Fibroblast of skin of scalp (primary cell): ENCODE measurements around the gene OR2V2.
"Not testable (repeated sequence)": the region's sequence is repeated elsewhere in the genome, so short reads cannot be mapped to it uniquely, and the experiment has no call there.

Experiments
- DNase-seq: peaks from one replicate; pipeline ENCODE4 v3.0.0-alpha.2; 2013

OR2V2 gene

DNA sequence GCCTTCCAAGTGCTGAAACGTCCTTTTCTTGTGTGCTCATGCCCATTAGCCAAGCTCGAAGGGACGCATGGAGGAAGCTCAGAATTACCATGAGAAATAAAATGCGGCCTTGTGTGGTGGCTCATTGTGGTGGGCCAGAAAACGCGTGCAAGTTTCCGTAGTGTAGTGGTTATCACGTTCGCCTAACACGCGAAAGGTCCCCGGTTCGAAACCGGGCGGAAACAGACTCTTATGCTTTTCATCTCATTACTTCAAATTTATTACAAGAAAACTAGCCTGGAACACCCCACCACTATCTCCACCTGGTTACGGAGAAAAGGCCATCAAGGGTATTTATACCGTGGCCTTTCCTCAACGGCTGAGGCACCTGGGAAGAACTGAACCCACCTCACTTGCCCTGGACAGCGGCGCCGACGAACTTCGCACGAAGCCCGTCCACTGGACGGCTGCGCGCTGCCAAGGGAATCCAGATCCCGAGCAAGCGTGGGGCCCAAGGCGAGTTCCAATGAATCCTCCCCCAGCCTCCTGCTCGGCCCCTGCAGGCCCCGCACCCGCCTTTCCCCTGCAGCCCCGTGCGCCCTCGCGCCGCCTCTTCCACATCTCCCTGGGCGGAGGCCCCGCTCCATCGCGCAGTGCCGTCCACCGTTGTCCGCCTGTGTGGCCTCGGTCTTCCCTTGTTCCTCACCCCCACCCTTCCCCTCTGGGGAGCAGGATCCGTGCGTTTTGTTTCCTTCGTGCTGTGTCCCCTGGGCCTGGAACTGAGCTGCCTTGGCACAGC, 22.3 kb downstream of the OR2V2 start:
- DNase-seq: peak; percentile 79

DNA sequence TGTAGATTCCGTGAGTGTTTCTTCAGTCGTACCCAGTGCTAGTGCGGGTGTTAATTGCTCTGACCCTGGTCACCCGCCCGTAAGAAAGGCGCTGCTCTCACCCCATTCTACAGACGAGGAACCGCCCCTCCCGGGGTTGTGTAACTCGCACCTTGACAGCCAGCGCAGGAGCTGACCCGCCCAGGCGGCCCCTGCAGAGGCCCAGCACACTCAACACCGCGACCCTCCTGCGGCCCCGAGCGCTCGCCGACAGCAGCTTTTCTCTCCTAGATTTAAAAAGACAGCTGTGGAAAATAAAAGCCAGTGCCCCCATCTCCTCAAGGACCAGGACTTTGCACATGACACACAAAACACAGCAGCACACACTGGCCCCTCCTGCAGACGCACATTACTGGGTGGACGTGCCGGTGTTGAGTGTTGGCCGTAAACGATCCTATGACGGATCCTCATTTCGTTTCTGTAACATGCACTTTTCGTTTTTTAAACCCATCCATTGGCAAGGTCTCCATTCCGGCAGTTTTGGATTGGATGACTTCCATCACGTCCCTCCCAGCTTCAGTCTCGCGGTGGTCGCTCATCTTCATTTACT, 22.9 kb downstream of the OR2V2 start:
- DNase-seq: no peak

DNA sequence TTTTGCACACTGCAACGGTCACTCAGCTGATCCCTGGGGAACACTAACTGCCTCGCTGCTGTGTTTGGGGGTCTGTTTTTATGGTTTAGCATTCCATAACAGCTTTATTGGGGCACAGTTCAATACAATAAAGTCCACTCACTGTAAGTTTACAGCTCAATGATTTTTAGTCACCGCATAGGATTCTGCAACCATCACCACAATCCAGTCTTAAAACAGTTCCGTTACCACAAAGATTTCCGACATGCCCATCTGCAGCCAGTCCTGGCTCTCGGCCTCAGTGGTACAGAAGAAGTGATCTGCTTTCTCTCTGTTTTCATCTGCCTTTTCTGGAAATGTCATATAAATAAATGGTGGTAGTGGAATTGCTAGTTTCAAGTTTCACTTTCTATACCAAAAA, 23.6 kb downstream of the OR2V2 start:
- DNase-seq: peak; percentile 18

DNA sequence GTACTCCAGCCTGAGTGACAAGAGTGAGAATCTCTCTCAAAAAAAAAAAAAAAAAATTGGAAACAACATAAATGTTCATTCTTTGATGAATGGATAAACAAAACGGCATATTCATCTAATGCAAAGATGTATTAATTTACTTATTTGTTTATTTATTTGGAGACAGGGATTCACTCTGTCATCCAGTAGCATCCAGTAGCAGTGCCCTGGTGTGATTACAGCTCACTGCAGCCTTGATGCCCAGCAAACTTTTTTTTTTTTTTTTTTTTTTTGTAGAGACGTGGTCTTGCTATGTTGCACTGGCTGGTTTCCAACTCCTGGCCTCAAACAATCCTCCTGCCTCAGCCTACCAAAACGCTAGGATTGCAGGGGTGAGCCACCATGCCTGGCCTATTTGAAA, 24.4 kb downstream of the OR2V2 start:
- DNase-seq: no peak

DNA sequence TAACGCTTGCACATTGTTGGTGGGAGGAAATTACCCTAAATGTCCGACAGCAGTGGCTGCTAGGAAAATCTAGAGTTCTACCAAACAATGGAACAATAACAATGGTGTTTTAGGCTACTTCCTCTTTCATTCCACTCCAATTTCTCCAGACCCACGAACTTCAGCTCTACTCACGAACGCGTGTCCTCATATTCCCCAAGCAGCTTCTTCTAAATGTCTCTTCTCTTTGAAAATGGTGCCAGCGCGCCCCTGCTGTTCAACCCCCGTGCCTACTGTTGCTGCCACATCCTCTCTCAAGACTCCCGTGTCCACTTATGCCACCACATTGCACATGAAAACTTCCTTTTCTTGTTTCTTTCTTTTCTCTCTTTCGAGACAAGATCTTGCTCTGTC, 25.6 kb downstream of the OR2V2 start:
- DNase-seq: no peak

- peak; percentile 66 for DNase-seq
Measured at GRCh38 chr5:181173420-181174342, 26.3 kb downstream of the OR2V2 start.

- no peak for DNase-seq
Measured at GRCh38 chr5:181176254-181176952, 29.0 kb downstream of the OR2V2 start.

DNA sequence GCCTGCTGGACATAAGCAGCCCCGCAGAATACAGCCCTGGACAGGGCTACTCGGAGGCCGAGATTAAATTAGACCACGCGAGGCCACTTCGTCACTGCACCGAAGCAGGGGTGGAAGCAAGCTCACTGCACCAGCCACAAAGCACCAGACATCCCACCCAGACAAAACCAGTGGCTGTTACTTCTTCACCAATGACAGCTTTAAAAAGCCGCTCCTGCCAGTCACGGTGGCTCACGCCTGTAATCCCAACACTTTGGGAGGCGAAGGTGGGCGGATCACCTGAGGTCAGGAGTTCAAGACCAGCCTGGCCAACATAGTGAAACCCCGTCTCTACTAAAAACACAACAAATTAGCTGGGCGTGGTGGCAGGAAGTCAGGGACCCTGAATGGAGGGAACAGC, 30.2 kb downstream of the OR2V2 start:
- DNase-seq: not testable (repeated sequence)

DNA sequence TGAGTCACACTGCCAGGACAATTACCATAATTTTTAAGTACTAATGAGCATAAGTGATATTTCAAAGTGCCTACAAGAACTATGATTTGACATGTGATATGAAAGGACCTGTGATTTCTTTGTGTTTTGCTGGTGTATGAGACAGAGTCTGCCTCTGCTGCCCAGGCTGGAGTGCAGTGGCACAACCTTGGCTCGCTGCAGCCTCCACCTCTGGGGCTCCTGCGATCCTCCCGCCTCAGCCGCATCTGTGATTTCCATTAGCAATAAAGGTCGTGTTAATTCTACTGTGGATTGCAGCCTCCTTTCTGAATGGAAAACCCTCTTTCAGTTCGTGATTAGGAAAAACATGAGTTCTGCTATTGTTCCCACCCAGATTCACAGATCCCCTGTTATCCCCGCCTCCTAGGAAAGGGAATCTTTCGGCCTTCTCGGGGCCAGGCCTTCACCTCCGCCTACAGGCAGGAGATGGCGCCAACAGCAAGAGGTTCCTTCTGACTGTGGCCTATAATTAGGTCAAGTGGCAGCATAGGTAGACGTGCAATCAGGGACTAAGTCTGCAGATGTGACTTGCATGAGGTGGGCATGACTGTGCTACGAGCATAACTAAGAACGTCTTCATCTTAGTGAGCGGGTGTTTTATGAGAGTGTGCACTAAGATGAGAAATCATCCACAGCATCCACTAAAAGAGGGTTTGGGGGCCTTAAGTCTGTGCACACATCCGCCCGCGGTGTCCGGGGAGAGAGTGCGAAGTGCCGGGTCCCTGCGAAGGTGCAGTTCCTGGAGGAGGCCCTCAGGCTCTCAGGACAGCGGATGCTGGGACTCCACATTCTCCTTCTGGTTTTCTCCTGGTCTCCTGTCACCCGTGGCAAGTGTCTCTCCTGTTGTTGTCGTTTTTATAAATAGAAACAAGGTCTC, 34.5 kb downstream of the OR2V2 start:
- DNase-seq: peak; percentile 69

- no peak for DNase-seq
Measured at GRCh38 chr5:181182651-181183050, 35.3 kb downstream of the OR2V2 start.

- no peak for DNase-seq
Measured at GRCh38 chr5:181184845-181185216, 37.4 kb downstream of the OR2V2 start.

GRCh38 chr5:181185560-181185959, 38.2 kb downstream of the OR2V2 start:
- no peak for DNase-seq

- no peak for DNase-seq
Measured at GRCh38 chr5:181186022-181186421, 38.6 kb downstream of the OR2V2 start.

- peak; percentile 15 for DNase-seq
Measured at GRCh38 chr5:181186986-181187499, 39.7 kb downstream of the OR2V2 start.

DNA sequence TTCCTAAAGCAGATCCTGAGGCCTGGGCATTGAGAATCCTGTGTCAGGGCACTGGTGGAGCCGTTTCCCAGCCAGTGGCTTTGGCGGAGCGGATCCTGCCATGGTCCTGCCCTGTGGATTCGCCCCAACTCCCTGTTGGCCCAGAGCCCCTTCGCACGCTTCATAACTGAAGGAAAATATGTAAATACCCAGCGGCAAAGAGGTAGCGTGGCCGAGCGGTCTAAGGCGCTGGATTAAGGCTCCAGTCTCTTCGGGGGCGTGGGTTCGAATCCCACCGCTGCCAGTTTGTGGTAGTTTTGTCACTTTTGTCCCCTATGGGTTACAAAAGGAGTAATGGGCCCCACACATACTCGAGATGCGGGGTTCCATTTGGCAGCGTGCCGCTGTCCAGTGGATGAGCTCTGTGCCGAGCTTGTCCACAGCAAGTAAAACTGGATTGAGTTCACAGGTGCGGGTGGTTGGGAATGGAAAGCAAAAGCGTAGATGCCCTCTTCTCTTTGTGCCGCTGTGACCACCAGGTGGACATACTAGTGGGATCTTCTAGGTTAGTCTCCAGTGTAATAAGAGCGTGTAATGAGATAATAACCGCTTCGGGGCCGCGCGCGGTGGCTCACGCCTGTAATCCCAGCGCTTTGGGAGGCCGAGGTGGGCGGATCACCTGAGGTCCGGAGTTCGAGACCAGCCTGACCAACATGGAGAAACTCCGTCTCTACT, 40.3 kb downstream of the OR2V2 start:
- peak; percentile 88 for DNase-seq

DNA sequence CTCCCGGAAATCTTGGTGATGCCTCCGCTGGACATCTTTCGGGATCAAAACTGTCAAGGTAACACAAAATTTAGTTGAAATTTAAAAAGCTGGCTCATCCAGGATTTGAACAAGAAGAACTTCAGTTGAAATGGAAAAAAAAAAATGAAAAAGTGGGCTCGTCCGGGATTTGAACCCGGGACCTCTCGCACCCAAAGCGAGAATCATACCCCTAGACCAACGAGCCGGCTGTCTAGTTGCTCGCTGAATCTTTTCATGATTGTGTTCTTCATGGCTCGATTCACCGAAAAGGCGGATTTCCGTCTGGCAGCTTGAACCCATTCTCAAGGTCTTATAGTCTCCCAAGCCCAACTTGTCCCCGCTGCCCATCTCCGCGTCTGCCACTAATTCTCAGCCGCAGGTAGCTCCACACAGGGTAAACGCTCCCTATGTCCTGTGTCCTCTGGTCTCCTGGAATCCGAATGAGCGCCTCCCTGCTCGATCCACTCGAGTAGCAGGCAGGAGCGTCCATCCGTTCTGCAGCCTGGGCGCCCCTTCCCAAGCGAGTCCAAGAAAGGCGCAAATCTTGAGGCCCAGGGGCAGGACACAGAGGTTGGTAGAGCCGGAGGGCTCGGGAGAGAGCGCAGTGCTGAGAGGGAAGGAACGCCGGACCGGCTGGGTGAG, 41.4 kb downstream of the OR2V2 start:
- peak; percentile 80 for DNase-seq

DNA sequence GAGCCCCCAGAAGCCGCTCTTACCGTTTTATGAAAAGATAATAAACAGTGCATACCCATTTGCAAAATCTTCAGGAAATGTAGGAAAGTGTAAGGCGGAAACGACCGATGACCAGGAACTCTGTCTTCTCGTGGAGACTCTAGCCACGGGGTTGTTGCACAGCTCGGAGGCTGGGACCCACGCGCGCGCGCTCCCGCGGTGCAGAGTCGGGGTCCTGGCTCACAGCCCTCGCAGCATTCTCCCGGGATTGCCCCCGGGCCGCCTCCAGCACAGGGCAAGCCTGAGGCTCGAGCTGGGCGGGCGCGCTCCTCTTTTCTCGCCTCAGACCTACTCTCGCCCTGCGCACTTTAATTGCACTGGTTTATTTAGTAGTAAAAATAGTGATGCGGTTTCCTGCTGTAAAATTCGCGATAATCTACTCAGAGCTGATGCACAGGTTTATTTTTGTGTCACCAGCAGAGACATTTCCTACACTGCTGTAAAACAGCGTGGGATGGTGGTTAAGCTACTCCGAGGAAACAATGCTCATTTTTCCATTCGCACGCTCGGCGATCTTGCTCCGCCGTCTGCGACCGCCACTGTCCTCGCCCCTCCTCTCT, 42.1 kb downstream of the OR2V2 start:
- peak; percentile 18 for DNase-seq

DNA sequence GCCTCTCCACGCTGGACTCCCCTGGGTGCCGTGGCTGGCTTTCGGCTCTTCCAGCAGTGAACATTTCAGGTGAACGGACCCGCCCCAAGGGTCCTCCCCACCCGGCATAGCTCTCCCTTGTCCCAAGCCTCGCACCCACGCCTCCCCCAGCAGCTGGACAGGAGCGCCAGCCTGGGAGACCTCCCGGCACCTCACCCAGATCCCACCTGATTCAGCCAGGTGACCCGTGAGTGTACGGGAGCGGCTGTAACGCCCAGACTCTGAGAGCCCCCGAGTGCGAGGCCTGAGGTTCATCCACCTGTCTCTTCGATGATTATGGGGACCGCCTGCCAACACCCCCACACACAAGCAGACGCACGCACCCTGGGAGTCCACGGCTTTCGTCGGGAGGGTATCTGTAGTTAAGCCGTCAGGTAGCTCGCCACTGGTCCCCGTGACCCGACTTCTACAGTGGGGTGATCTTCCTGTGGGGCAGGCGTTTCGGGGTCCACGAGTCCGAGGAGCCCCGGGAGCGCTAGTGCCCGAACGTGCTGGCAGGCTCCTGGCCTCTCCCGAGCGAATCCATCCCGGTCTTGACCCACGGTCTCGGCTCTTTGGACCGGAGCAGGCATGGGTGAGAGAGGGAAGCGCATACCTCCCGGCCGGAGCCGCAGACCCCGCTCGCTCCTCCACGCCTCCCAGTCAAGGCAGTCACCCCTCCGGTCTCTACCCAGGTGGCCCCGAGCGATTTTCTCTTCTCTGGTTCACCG, 42.8 kb downstream of the OR2V2 start:
- no peak for DNase-seq
